ENCODE data around the gene ATP8B3. TPM values are rescaled to one million over a fixed set of nuclear protein-coding genes. Genes with fewer than 3 reads are reported as not detected.

Gene ATP8B3
- total and polyA plus RNA-seq, 9 of the 15 experiments (the other 6 are each of a cell fraction or from before 2014, with no cell fraction given): 1.2 to 12.3 (median 3.8) TPM

DNA sequence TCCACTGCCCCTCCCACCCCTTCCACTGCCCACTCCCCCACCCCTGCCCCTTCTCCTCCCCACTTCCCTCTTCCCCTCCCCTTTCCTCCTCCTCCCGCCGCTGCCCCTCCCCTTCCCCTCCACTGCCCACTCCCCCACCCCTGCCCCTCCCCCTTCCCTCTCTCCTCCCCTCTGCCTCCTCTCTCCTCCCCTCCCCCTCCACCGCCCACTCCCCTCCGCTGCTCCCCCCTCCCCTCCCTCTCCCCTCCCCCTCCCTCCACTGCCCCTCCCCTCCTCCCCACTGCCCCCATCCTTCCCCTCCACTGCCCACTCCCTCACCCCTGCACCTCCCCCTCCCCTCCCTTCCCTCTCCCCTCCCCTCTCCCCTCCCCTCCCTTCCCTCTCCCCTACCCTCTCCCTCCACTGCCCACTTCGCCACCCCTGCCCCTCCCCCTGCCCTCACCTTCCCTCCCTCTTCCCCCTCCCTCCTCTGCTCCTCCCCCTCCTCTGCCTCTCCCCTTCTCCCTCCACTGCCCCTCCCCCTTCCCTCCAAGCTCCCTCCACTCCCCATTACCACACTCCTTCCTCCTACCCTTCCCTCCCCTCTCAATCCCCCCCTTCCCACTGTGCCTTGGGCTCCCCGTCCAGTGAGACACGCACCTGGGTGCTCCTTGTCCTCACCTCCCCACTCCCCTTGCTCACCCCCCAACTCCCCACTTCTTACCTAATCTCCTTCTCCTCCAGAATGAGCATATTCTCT is 21.9 kb downstream of the ATP8B3 start:
- Histone ChIP-seq H3K4me3 (no peak overlapping the region), H3K79me2 (ENCODE audit: control insufficient read depth, insufficient read depth, low read length) (no peaks in the 10 kb centered on the region), H4K20me1 (replicated peaks; ENCODE audit: control insufficient read depth, insufficient read depth, low read length) (no peaks in the 10 kb centered on the region), H3K9me3 (replicated peaks; ENCODE audit: control insufficient read depth, insufficient read depth, low read depth, low read length) (peaks cover 5% of the 10 kb centered on the region; the same call in 1 of the 2 replicates), H3K9ac (ENCODE audit: insufficient read depth in 1 of 2, low read depth in 2 of 2, low read length in 2 of 2) (no peak overlapping the region), H3K36me3 (ENCODE audit: control insufficient read depth, insufficient read depth, low read length) (no peaks in the 10 kb centered on the region), H3K4me1 (replicated peaks in 1 of 2; ENCODE audit: control insufficient read depth in 2 of 2, insufficient read depth in 2 of 2, low read length in 2 of 2) (peaks cover 3 to 43% of the 10 kb centered on the region in 2 experiments; a peak in 3 of 5 replicates), H3K27ac (ENCODE audit: extremely low read depth, low read depth, low read length) (no peak overlapping the region), H2AFZ (ENCODE audit: low read depth, low read length) (no peak overlapping the region), H3K27me3 (ENCODE audit: control insufficient read depth in 2 of 2, insufficient read depth in 2 of 2, low read length in 2 of 2) (peaks cover 2 to 5% of the 10 kb centered on the region in 2 experiments; a peak in 2 of 5 replicates), H3K4me2 (ENCODE audit: insufficient read depth, low read length) (no peak overlapping the region), H3K9me1 (ENCODE audit: control insufficient read depth, insufficient read depth, low read length) (no peaks in the 10 kb centered on the region)
- intact Hi-C loops (cut with micrococcal nuclease) (no loop called here), in situ Hi-C loops (cut with MboI) (no loop called here)
- POLR2A ChIA-PET: interaction anchor here (0.6 kb wide), 3 partner anchors 8 to 521 kb away, joined by 3 to 4 read pairs (median 3); partner anchors contain the start of gene CIRBP
- no peak for TF ChIP-seq CREM (IDR thresholded peaks at IDR 0.05; ENCODE audit: low read depth)
- TF ChIP-seq COPS2 (conservative IDR thresholded peaks at IDR 0.05): no peak
- no peak for TF ChIP-seq PCBP2 (IDR thresholded peaks at IDR 0.05; ENCODE audit: low read depth, low read length, poor library complexity, severe bottlenecking)
- no peak for TF ChIP-seq L3MBTL2 (IDR thresholded peaks at IDR 0.05)
- no peak for TF ChIP-seq SPI1 (IDR thresholded peaks at IDR 0.05; ENCODE audit: borderline replicate concordance, low read depth, low read length)
- no peak for TF ChIP-seq ZMIZ1 (IDR thresholded peaks at IDR 0.05; ENCODE audit: low read depth in 2 of 2, low read length in 2 of 2)
- TF ChIP-seq NR4A1 (CRISPR knock-in tag; IDR thresholded peaks at IDR 0.05): no peak
- TF ChIP-seq NR4A1 (tag; IDR thresholded peaks at IDR 0.05): no peak
- TF ChIP-seq HCFC1 (IDR thresholded peaks at IDR 0.05; ENCODE audit: low read depth, low read length): no peak
- no peak for TF ChIP-seq KLF10 (CRISPR knock-in tag; IDR thresholded peaks at IDR 0.05)
- TF ChIP-seq ZNF212 (CRISPR knock-in tag; IDR thresholded peaks at IDR 0.05): no peak
- ATAC-seq (no peak), FAIRE-seq (no peak), DNase-seq (ENCODE audit: extremely low read depth in 1 of 4, low spot score in 3 of 4) (no peak)
- WGBS (ENCODE audit: insufficient coverage, low coverage, missing lambda C conversion rate): no CpG with 5 or more reads among the region's 7 CpGs
- no TSS peak for BruUV-seq (replicated peaks)
- CTCF ChIA-PET (ENCODE audit: low intra/inter-chr PET ratio): interaction anchor here (0.6 kb wide), 1 partner anchor 277 kb away, joined by 3 read pairs; no protein-coding TSS in a partner anchor
